HFF-Myc (cell line): ENCODE results near the gene ZBTB12.

Experiments
- DNase-seq: peaks from one replicate; pipeline ENCODE4 v3.0.0-alpha.2; 2011; ENCODE audit warnings: low read depth; ENCODE audit errors: extremely low read depth
- H3K4me3 ChIP-seq: replicated peaks from 2 replicates; pipeline ENCODE4 v1.5.1; 2011; ENCODE audit warnings: low read depth, mild to moderate bottlenecking, control low read depth, low read length
- CTCF ChIP-seq: IDR thresholded peaks from 2 replicates; pipeline ENCODE4 v1.5.1; 2012; ENCODE audit warnings: mild to moderate bottlenecking, low read depth, low read length, control low read depth; ENCODE audit errors: missing control alignments

Gene ZBTB12

GRCh38 chr6:31887173-31888007 is 14.5 kb downstream of the ZBTB12 start:
- no peak for TF ChIP-seq CTCF
- no peak overlapping the region for H3K4me3 ChIP-seq
- no peak for DNase-seq

- DNase-seq, result no peak
- no peak for TF ChIP-seq CTCF
- no peak overlapping the region for H3K4me3 ChIP-seq
Measured at GRCh38 chr6:31886541-31886991, 15.3 kb downstream of the ZBTB12 start.

GRCh38 chr6:31884528-31885035 is 17.3 kb downstream of the ZBTB12 start:
- TF ChIP-seq CTCF, result no peak
- no peak overlapping the region for H3K4me3 ChIP-seq
- no peak for DNase-seq

- H3K4me3 ChIP-seq, result no peak overlapping the region
- no peak for DNase-seq
- TF ChIP-seq CTCF, result no peak
Measured at GRCh38 chr6:31883676-31884075, 18.2 kb downstream of the ZBTB12 start.

GRCh38 chr6:31882344-31882743 is 19.5 kb downstream of the ZBTB12 start:
- TF ChIP-seq CTCF, result no peak
- H3K4me3 ChIP-seq, result no peak overlapping the region
- no peak for DNase-seq

GRCh38 chr6:31881136-31881859 is 20.6 kb downstream of the ZBTB12 start:
- no peak overlapping the region for H3K4me3 ChIP-seq
- no peak for TF ChIP-seq CTCF
- DNase-seq, result no peak
